ENCODE results near the gene MLC1. TPM values are rescaled to one million over a fixed set of nuclear protein-coding genes. Genes with fewer than 3 reads are reported as not detected.

MLC1 gene
- total RNA-seq, 1 donor from 2014 or later: not detected

DNA sequence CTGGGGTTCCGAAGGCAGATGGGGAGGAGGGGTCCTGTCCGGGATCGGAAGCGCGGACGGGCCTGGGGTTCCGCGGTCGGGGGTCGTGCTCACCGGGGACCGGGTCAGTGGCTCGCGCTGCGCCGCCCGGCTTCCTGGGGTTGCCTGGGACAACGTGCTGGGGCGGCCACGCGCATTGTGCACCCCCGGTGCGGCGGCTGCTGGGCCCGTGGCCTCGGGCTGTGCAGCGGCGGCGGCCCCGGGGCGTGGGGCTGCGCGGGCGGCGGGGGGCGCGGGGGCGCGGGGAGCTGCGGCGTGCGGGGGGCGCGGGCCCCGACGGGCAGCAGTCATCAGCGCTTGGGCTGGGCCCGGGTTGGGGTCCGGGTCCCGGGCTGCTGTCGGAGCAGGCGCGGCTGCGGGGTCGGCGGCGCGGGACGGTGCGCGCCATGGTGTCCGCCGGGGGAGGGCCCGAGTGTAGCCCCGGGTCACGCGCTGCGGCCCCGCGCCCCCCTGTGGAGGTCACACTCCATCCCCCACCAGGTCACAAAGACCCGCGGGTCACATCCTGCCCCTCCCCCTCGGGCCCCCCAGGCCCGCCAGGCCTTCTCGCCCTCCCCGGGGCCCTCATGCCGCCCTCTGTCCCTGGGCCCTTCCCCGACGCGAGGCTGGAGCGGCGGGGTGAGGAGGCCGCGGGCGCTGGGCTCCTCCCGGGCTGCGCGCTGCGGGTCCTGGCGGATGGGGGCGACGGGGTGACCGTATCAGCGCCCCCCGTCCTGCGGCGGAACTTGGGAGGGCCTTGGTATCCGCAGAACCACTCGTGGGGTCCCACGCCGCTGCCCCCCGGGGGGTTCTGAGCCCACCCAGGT lies 26.9 kb downstream of the MLC1 start, which contains the start of gene TTLL8:
TTLL8 (minus strand) TSS at position 238 of the 845 bp plus-strand sequence.
- DNase-seq (ENCODE audit: low read depth): no peak

DNA sequence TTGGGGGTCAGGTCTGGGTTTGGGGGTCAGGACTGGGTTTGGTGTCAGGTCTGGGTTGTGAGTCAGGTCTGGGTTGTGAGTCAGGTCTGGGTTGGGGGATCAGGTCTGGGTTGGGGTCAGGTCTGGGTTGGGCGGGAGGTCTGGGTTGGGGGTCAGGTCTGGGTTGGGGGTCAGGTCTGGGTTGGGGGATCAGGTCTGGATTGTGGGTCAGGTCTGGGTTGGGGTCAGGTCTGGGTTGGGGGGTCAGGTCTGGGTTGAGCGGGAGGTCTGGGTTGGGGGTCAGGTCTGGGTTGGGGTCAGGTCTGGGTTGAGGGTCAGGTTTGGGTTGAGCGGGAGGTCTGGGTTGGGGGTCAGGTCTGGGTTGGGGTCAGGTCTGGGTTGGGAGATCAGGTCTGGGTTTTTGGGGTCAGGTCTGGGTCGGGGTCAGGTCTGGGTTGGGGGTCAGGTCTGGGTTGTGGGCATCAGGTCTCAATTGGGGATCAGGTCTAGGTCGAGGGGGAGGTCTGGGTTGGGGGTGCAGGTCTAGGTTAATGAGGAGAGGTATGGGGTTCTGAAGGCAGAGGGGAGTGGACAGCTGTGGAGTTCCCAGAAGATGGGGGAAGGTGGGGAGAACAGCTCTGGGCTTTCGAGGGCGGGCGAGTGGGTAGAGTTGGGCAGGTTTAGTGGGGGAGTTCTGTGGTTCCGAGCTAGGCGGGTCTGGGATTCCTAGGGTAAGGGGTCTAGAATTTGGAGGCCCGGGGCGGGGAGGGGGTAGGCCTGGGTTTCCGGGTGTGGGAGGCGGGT lies 27.8 kb downstream of the MLC1 start:
- no peak for DNase-seq (ENCODE audit: low read depth)

DNA sequence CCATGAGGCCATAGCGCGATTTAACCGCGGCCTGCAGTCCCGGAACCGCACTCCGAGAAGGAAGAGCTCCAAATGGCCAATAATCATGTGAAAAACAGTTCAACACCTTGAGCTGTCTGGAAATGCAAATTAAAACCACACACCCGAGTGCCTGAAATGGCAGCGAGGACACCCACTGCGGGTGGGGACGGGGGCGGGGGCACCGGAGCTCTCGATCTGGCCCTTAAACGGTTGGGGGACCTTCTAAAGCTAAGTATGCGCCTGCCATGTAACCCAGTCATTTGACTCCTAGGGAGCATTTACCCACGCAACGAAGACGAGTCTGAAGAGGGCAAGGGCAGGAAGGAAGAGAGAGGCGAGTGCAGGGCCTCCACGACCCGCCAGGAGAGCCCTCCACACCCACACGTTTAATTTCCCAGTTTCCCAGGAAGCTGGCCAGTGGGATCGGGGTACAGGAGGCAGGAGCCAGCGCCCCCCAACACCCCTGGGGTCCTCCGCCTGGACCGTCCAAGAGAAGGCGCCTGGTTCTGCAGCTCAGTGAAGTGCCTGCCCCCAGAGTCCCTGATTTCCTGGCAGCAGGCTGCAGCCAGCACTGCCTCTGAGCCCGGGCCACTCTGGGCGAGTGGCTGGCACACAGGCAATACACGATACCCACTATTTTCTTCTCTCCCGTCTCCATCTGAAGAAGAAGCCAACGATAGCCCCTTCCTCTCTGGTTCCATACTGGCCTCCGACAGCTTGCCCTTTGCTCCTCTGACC lies 28.8 kb downstream of the MLC1 start:
- DNase-seq (ENCODE audit: low read depth): no peak

DNA sequence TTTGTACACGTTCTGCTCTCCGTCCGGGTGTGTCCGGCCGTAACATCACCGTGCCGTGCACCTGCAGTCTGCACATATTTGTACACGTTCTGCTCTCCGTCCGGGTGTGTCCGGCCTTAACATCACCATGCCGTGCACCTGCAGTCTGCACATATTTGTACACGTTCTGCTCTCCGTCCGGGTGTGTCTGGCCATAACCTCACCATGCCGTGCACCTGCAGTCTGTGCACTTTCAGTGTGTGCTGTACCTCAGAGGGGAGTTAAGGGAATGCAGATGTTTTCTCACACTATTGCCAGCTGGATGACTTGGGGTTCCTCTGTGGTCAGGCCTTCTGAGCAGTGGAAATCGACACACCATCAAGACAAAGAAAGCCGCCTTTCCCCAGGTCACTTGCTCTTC lies 31.4 kb downstream of the MLC1 start:
- DNase-seq (ENCODE audit: low read depth): no peak

DNA sequence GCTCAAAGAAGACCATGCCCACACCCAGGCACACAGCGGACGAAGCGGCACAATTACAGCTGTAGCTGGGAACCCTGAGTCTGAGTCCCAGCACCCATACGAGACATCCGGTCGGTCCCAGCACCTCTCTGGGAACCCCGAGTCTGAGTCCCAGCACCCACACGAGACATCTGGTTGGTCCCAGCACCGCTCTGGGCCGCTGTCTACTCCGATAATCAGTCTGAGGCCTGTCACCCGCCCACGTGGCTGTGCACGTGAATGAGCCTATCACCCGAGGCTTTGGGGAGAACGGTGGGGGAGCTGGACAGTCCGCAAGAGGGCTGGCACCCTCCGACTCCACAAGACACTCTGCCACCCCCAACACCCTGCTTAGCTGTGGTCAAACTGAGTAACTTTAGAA lies 33.3 kb downstream of the MLC1 start:
- no peak for DNase-seq (ENCODE audit: low read depth)

DNA sequence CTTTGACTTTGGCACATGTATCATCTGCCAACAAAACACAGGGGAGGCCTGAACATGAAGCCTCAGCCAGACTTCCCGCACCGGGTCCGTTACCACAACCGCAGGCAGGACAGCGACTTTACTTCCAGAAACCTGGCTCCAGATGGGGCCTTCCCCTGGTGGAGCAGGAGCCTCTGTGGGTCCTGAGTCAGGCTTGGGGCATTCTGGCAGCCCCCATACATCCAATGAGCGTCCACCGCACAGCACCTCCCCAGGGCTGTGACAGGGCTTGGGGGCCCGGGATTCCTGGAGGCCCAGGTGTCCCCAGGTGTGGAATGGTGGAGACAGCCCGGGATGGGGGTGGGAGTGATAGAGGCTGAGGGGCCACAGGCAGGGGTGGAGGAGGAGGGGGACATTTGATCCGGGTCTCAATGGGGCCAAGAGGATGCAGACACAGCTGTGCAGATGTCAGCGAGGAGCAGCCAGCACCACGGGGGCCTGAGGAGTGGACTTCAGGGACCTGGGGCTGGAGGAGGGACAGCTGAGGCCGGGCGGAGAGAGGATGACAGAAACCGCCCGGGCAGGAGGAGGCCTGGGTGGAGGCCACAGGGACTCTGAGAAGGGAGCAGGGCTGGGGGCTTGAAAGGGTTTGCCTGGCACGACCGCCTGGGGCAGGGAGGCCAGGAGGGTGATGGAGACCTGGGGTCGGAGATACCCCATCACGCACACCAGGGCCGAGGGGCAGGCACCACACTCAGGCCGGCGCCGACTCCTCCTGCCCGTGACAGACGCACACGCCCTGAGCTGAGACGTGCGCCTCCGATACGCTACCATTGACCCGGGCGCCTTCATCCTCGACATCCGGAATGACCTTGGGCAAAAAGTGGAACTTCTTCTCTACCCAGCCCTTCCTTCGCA lies 35.7 kb downstream of the MLC1 start:
- no peak for DNase-seq (ENCODE audit: low read depth)

DNA sequence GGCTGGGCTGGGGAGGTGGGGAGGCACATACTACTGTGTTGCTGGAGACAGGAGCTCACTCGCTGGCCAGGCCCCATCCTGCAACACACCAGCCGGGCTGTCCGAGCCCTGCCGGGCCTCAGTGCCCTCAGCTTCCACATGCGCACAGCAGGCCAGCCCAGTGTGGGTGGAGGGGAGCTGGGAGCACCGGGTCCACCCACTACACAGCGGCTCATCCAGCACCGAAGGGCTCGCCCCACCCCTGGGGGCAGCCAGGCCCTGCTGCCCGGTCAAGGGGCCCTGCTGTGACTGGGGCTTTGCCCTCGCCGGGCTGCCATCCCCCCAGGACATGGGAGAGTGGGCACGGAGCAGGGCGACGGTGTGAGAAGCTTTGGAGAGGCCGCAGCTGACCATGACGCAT lies 36.4 kb downstream of the MLC1 start:
- DNase-seq (ENCODE audit: low read depth): no peak

DNA sequence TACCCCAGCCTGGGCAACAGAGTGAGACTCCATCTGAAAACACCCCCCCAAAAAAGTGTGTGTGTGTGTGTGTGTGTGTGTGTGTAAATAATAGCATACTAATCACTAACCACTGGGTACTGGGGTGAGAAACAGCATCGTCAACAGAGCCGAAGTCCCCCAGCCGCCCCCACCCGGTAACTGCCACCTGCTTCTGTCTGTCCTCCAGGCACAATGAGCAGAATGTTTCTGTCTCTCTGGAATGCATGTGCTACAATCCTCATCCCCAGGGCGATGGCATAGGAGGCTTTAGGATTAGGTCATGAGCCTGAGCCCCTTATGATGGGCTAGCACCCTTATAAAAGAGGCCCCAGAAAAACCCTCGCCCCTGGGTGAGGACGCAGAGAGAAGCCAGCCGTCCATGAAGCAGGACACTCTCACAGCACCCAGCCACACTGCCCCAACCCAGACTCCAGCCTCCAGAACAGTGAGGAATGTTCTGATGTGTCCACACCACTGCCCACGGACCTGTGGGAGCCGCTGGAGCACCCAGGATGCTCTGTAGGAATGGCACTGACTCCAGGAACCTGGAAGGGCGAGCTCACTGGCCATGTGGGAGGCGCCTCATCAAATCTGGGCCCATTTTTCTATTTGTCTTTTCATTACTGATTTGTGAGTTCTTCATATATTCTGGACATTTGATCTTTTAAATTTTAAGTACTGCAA lies 37.0 kb downstream of the MLC1 start:
- DNase-seq (ENCODE audit: low read depth): no peak

DNA sequence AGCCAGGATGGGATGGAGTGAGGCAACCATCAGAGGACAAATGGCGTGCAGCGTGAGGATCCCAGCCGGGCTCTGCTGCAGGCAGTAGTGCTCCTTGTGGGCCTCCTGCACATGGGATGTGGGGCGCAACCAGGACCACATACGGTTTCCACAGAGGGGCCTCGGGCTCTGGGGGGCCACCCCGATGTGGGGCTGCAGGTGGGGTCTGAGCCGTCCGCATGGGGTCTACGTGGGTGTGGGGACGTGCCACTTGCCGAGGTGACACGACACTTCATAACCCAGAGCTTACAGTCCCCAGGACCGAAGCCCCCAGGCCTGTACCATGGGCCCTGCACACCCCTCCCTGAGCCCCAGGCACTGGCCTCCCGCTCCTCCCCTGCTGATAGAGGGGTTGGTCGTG lies 37.9 kb downstream of the MLC1 start:
- DNase-seq (ENCODE audit: low read depth): no peak

DNA sequence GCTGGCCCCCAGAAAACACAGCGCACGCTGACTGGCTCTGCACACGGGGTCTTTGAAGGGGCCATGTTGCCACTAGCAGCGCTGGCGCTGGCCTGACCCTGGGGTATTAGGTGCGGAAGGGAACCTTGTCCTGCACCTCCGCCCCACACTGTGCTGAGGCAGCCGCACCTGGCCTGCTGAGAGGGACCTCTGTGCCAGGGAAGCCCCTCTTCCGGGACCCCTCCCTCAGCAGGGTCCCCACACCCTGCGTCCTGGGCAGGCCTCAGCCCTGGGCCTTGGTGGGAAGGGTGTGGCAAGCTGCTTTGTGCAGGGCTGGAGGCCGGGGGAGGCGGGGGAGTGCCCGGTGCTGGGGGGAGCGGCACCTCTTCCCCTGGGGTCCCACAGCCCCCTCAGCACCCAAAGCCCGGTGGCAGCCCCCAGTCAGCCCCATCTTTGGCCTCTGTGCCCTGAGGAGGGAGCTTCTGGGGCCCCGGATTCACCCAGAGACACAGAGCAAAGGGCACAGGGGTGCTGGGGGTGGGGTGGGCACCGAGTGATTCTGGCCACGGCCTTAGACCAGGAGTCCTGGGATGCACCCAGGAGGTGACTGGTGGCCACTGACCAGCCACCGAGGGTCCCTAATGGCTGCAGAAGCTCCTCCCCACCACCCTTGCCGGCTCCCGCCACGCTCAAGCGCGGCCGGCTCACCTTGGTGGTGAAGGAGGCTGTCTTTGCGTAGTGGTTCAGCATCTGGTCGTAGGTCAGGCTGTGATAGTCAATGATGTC lies 38.6 kb downstream of the MLC1 start:
- DNase-seq (ENCODE audit: low read depth): no peak

DNA sequence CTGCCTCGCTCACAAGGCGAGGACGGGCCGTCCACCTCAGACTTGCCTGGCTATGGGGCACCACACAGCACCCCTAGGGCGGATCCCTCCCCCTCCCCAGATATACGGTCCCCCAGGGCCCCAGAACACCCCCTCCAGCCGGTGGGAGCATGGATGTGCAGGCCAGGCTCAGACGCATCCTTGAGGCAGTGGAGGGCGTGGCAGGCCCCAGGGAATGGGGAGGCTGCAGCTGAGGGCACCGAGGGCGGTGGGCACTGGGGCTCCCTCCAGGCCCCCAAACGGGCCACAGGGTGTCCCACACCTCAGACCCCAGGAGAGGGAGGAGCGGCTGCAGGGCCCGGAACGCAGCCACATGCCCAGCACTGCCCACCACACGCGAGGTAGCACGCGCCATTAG lies 39.2 kb downstream of the MLC1 start:
- no peak for DNase-seq (ENCODE audit: low read depth)

DNA sequence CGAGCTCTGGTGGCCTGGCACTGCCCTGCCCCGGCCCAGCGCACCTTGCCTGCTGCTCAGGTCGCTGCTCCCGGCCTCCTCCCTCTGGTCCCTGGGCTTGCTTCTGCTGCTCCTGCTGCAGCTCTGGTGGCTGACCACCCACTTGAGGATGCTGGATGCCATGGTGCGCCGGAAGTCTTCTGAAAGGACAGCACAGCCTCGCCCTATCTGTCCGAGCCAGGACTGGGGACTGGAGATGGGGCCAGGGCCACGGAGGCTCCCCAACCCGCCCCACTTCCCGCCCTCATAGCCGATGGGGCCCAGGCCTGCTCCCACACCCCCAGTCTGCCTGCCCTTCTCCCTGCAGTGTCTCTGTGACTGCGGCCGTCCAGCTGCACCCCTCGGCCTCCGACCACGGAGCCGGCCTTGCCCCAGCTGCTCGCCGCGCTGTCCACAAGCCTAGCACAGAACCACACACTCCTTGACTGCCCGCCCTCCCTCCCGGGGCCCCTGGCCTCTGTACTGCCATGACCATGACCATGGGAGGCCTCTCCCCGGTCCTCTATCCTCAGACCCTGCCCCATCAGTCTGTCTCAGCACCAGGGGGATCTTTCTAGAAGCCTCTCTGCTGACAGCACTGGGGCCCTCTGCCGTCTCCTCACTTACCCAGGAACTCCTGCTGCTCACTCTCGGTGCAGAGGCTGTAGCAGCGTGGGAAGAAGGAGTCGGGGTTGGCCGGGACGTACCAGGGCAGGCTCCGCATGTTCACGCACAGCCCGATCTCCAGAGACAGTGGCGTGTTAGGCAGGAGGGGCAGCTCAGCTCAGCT lies 39.8 kb downstream of the MLC1 start:
- no peak for DNase-seq (ENCODE audit: low read depth)

DNA sequence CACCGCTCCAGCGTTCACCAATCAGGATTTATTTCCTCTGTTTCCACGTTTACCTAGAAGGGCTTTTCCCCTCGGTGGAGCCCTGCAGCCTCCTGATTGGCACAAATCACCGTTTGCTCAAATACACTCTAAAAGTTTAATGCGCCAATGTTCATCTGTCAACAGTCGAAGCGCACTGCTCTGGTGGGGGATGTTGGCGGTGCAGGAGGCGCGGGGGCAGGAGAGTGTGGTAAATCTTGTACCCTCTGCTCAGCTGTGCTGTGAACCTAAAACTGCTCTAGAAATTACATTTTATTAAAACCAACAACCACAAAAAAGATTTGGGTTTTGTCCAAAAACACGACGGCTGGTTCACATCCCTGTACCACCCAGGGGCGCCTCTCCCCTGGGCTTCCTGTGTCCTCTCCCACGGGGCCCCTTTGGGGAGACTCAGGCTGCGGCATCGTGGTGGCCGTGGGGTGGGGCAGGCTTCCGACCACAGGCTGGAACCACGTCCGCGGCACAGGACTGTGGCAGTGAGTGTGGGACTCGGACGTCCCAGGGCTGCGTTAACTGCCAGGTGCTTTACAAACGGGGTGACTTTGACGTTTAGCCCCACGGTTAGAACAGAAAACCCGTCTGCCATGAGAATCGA lies 40.6 kb downstream of the MLC1 start:
- DNase-seq (ENCODE audit: low read depth): no peak

DNA sequence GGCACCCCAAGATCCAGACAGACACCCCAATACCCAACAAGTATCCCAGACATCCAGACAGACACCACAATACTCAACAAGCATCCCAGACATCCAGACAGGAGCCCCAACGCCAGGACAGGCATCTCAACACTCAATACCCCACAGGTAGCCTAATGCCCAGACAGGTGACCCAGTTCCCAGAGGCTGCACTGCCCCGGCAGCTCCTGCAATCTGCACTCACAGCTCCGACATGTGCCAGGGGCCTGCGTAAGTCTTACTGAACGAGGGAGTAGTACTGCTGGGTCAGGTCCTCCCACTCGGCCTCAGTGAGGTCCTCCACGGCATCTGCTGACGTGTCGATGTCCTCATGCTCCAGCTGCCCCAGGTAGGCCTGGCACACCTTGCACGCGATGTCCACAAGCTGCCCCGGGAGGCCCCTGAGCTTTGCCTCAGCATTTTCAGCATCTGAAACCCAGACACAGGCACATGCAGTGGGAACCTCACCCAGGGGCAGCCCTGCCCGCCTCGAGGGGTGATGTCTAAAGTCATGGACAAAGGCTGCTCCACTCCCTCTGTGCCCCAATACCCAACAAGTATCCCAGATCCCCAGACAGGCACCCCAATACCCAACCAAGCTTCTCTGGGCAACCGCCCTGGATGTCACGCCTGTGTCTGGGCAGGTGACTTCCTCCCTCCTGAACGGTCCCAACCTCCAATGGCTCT lies 43.7 kb downstream of the MLC1 start:
- DNase-seq (ENCODE audit: low read depth): no peak

DNA sequence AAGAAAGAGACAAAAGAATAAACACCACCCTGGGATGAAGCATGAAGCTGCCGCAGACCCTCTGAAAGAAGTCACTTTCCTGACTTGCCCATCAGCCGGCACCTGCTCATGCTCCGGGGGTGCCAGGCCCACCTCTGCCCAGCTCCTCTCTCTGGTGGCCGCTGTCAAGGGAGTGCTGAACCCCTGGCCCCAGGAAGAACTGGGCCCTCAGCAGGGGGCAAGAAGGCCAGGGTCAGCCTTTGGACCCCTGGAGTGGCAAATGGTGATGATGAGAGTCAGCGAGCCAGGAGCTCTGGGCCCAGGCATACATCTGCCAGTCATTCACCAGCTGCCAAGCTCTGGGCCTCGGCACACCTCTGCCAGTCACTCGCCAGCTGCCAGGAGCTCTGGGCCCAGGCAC lies 44.5 kb downstream of the MLC1 start:
- no peak for DNase-seq (ENCODE audit: low read depth)

DNA sequence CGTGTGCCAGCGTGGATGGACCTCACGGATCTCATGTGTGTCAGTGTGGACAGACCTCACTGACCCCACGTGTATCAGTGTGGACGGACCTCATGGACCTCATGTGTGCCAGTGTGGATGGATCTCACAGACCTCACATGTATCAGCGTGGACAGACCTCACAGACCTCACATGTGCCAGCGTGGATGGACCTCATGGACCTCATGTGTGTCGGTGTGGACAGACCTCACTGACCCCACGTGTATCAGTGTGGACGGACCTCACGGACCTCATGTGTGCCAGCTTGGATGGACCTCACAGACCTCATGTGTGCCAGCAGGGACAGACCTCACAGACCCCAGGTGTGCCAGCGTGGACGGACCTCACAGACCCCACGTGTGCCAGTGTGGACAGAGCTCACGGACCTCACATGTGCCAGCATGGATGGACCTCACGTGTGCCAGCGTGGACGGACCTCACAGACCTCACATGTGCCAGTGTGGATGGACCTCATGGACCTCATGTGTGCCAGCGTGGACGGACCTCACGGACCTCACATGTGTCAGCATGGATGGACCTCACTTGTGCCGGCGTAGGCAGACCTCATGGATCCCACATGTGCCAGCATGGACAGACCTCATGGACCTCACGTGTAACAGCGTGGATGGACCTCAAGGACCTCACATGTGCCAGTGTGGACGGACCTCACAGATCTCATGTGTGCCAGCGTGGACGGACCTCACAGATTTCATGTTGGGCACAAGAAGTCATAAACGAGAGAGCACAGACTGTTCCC lies 45.4 kb downstream of the MLC1 start:
- DNase-seq (ENCODE audit: low read depth): no peak
